K562 (cell line): Measurements from ENCODE around the gene PALLD. TPM values are rescaled to one million over a fixed set of nuclear protein-coding genes. Genes with fewer than 3 reads are reported as not detected.

Experiments
- ATAC-seq: fragments of 200-7000 bp; cut with Tn5 transposase; 3 replicates; pipeline ENCODE4 v1.9.1; 2020; ENCODE audit warnings: moderate library complexity
- BruUV-seq: library from RNA; stranded (reverse); fragments of 400-500 nt; replicated peaks from 2 replicates; lab custom pipeline; 2021; lab: Mats Ljungman, UMichigan
- CTCF ChIA-PET: fragments of 300-600 bp; formaldehyde crosslinking; extraction: SDS; loops from one replicate; lab custom pipeline; 2021; ENCODE audit warnings: low intra/inter-chr PET ratio; lab: Yijun Ruan, JAX
- POLR2A ChIA-PET: fragments of 300-600, 350-650 bp; sonication (Branson Sonifier 250); formaldehyde crosslinking; extraction: SDS; loops from one replicate; lab custom pipeline; 2021; ENCODE audit warnings: antibody characterized with exemption, inconsistent platforms; lab: Yijun Ruan, JAX
- DNase-seq, 4 experiments: peaks; one replicate each; pipeline versions ENCODE4 v3.0.0 to v3.0.0-alpha.2; 2011 to 2018; ENCODE audit warnings: low spot score in 3 of 4, mixed read lengths in 3 of 4; ENCODE audit errors: extremely low read depth in 1 of 4
- FAIRE-seq: peaks from 2 replicates; lab custom pipeline; 2011; peaks lifted over from hg19 to GRCh38; lab: Jason Lieb, UNC
- H2AFZ ChIP-seq: 2 replicates; pipeline ENCODE4 v1.6.0; 2011; ENCODE audit warnings: low read depth, low read length, control low read depth, inconsistent platforms
- H3K27ac ChIP-seq: fragments of 200-600 bp; 3 replicates; pipeline ENCODE4 v1.8.0; 2011; ENCODE audit warnings: low read depth, mild to moderate bottlenecking, control low read depth, inconsistent platforms, low read length, moderate library complexity, mixed read lengths; ENCODE audit errors: extremely low read depth
- H3K27me3 ChIP-seq, 2 experiments: fragments of 300-600 bp in 1 of 2; 2 replicates in 1 of 2; 3 replicates in 1 of 2; pipeline versions ENCODE4 v1.6.0 to v1.8.0; 2011; ENCODE audit warnings: inconsistent platforms in 2 of 2, low read length in 2 of 2, mild to moderate bottlenecking in 1 of 2, mixed read lengths in 1 of 2, moderate library complexity in 1 of 2; ENCODE audit not compliant: control insufficient read depth in 2 of 2, insufficient read depth in 2 of 2
- H3K36me3 ChIP-seq: fragments of 300-600 bp; 3 replicates; pipeline ENCODE4 v1.8.0; 2011; ENCODE audit warnings: mild to moderate bottlenecking, low read length, inconsistent platforms; ENCODE audit not compliant: control insufficient read depth, insufficient read depth
- H3K4me1 ChIP-seq, 2 experiments: fragments of 200-600 bp in 1 of 2; replicated peaks in 1 of 2; 2 replicates in 1 of 2; 3 replicates in 1 of 2; pipeline versions ENCODE4 v1.5.1 to v1.8.0; 2011; ENCODE audit warnings: inconsistent platforms in 2 of 2, low read length in 2 of 2, mild to moderate bottlenecking in 1 of 2, mixed read lengths in 1 of 2, moderate library complexity in 1 of 2; ENCODE audit not compliant: control insufficient read depth in 2 of 2, insufficient read depth in 2 of 2
- H3K4me2 ChIP-seq: 2 replicates; pipeline ENCODE4 v1.6.1; 2011; ENCODE audit warnings: low read length, control low read depth, inconsistent platforms, mixed read lengths; ENCODE audit not compliant: insufficient read depth
- H3K4me3 ChIP-seq: fragments of 200-600 bp; sonication (generic), shearing (Covaris generic); 2 replicates; pipeline ENCODE4 v1.5.1; 2016; ENCODE audit warnings: control low read depth, inconsistent platforms
- H3K79me2 ChIP-seq: fragments of 200-600 bp; 3 replicates; pipeline ENCODE4 v1.8.0; 2011; ENCODE audit warnings: low read length, inconsistent platforms; ENCODE audit not compliant: control insufficient read depth, insufficient read depth
- H3K9ac ChIP-seq, 2 experiments: 2 replicates each; pipeline versions ENCODE4 v1.6.0 to v1.6.1; 2011; ENCODE audit warnings: low read depth in 2 of 2, low read length in 2 of 2, control low read depth in 1 of 2, inconsistent platforms in 1 of 2, mild to moderate bottlenecking in 1 of 2, mixed read lengths in 1 of 2; ENCODE audit not compliant: insufficient read depth in 1 of 2
- H3K9me1 ChIP-seq: one replicate; pipeline ENCODE4 v1.6.0; 2011; ENCODE audit warnings: inconsistent platforms, mild to moderate bottlenecking, low read length, moderate library complexity; ENCODE audit not compliant: control insufficient read depth, insufficient read depth
- H3K9me3 ChIP-seq: replicated peaks from 2 replicates; pipeline ENCODE4 v1.5.1; 2011; ENCODE audit warnings: low read depth, low read length, inconsistent platforms; ENCODE audit not compliant: control insufficient read depth, insufficient read depth
- H4K20me1 ChIP-seq: replicated peaks from 2 replicates; pipeline ENCODE4 v1.6.1; 2011; ENCODE audit warnings: low read length, inconsistent platforms, mixed read lengths; ENCODE audit not compliant: control insufficient read depth, insufficient read depth
- ADNP ChIP-seq: fragments of 200-800 bp; sonication (Bioruptor generic); IDR thresholded peaks from 2 replicates; pipeline ENCODE4 v1.6.1; 2016; ENCODE audit warnings: missing genetic modification characterization, missing compliant biosample characterization
- ATF1 ChIP-seq, 2 experiments: fragments of 450-650 bp in 1 of 2; IDR thresholded peaks; 2 replicates each; pipeline ENCODE4 v1.6.1; 2016; ENCODE audit warnings: missing compliant biosample characterization in 1 of 2, missing genetic modification characterization in 1 of 2
- CBX8 ChIP-seq: fragments of 200-600 bp; sonication (generic); IDR thresholded peaks from 2 replicates; pipeline ENCODE4 v1.6.1; 2012; ENCODE audit warnings: borderline replicate concordance, mixed run types, low read depth, mild to moderate bottlenecking, moderate library complexity, mixed read lengths, low read length, control low read depth, inconsistent platforms; ENCODE audit not compliant: poor library complexity, severe bottlenecking; ENCODE audit errors: extremely low read depth
- HDGF ChIP-seq: fragments of 450-650 bp; IDR thresholded peaks from 2 replicates; pipeline ENCODE4 v1.6.1; 2016
- HOMEZ ChIP-seq: fragments of 250-450 bp; sonication (Bioruptor Pico); IDR thresholded peaks from 2 replicates; pipeline ENCODE4 v1.4.0; 2020; ENCODE audit warnings: mild to moderate bottlenecking, moderate library complexity
- L3MBTL2 ChIP-seq: fragments of 450-650 bp; IDR thresholded peaks from 2 replicates; pipeline ENCODE4 v1.6.1; 2016; ENCODE audit warnings: mild to moderate bottlenecking, moderate library complexity
- MAFF ChIP-seq: IDR thresholded peaks from 2 replicates; pipeline ENCODE4 v1.6.1; 2012; ENCODE audit warnings: low read length, improper control_type of control experiment
- RBM25 ChIP-seq: fragments of 200-400 bp; formaldehyde crosslinking; IDR thresholded peaks from 2 replicates; pipeline ENCODE4 v1.6.1; 2018; ENCODE audit warnings: low read length, low read depth, moderate library complexity; ENCODE audit not compliant: severe bottlenecking
- SRF ChIP-seq, 2 experiments: fragments of 250-450, 450-650 bp in 1 of 2; sonication (Bioruptor Pico) in 1 of 2; sonication (generic) in 1 of 2; formaldehyde crosslinking; IDR thresholded peaks; 2 replicates each; pipeline versions ENCODE4 v1.5.0 to v1.5.1; 2020 to 2022; ENCODE audit warnings: mild to moderate bottlenecking in 1 of 2, missing genetic modification reagents in 1 of 2
- ZKSCAN1 ChIP-seq: fragments of 150-350 bp; IDR thresholded peaks from 2 replicates; pipeline ENCODE4 v1.6.1; 2016; ENCODE audit warnings: low read depth, low read length
- ZNF75A ChIP-seq: fragments of 450-650 bp; formaldehyde crosslinking; IDR thresholded peaks from 2 replicates; pipeline ENCODE4 v1.4.0; 2020; ENCODE audit warnings: mild to moderate bottlenecking
- ZSCAN29 ChIP-seq: fragments of 450-650 bp; IDR thresholded peaks from 2 replicates; pipeline ENCODE4 v1.6.1; 2017
- WGBS: fragments of 100-300 bp; shearing (Covaris generic); methylation state at CpG from one replicate; pipeline ENCODE4 v1.1.6; 2016; ENCODE audit warnings: low coverage, mixed read lengths; ENCODE audit not compliant: insufficient coverage; ENCODE audit errors: missing lambda C conversion rate; 5-methylcytosine and 5-hydroxymethylcytosine counted together
- in situ Hi-C: fragments of 300-500 bp; cut with MboI; formaldehyde crosslinking; loops from 4 replicates; pipeline ENCODE4 v1.15.0; 2018; ENCODE audit warnings: inconsistent platforms, mixed read lengths
- intact Hi-C: fragments of 100-400 bp; cut with micrococcal nuclease; formaldehyde crosslinking; loops from 2 replicates; pipeline ENCODE4 v1.14.2; 2022
- polyA plus RNA-seq, 8 experiments: library from polyadenylated mRNA; depleted of rRNA in 4 of 8; stranded (reverse) in 5 of 8; unstranded in 3 of 8; fragments of >200 nt; fragmentation: Nextera tagmentation in 2 of 8; fragmentation: Illumina TruSeq in 1 of 8; extraction: Ambion mirVana in 2 of 8; extraction: Trizol in 1 of 8; gene quantifications; 2 replicates each; pipeline versions ENCODE4 v1.2.1 to v1.2.3, GENCODE V29; 2011 to 2014; ENCODE audit warnings: inconsistent platforms in 1 of 8, missing spikeins in 1 of 8
- total RNA-seq, 7 experiments: library from RNA; depleted of rRNA in 6 of 7; stranded (reverse); fragments of >200 nt in 6 of 7; fragmentation: Illumina TruSeq in 2 of 7; extraction: Trizol in 2 of 7; gene quantifications; 2 replicates each; pipeline versions ENCODE4 v1.2.1 to v1.2.3, GENCODE V29; 2011 to 2021; ENCODE audit warnings: low replicate concordance in 1 of 7

PALLD gene
- total and polyA plus RNA-seq, 9 of the 15 experiments (the other 6 are each of a cell fraction or from before 2014, with no cell fraction given), result 0.01 to 0.35 (median 0.06) TPM; not detected in 3

DNA sequence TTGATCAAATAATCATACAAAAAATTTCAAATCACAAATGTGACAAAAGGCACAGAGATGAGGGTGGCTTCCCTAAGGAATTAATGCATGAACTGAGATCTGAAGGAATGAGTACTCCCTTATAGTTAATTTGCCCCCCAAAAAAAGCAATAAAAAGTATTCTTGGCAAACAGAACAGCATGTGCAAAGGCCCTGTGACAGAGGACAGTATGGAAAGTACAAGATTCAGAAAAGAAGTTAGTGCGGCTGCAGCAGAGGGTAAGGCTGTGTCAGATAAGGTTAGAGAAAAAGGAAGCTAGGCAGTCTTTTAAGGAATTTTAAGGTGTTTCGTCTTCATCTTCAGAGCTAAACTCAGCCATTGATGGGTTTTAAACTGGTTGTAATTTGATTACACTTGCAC, 23.9 kb upstream of the PALLD start:
- H3K4me1 ChIP-seq, result no peaks in the 10 kb centered on the region
- H3K27ac ChIP-seq, result no peak overlapping the region
- FAIRE-seq (no peak), DNase-seq (no peak), ATAC-seq (no peak)
- H3K36me3 ChIP-seq, result no peaks in the 10 kb centered on the region
- no TSS peak for BruUV-seq
- in situ Hi-C loops (no loop called here), intact Hi-C loops (no loop called here)
- no peak overlapping the region for H3K4me2 ChIP-seq
- TF ChIP-seq ADNP (tag), result 0 out of 2 replicates have a peak, but pooled peaks have one; percentile 26
- TF ChIP-seq RBM25, result peak; percentile 40
- no peak for TF ChIP-seq MAFF
- no peak overlapping the region for H3K9ac ChIP-seq
- H3K79me2 ChIP-seq, result no peaks in the 10 kb centered on the region
- 6% methylated on average over 2 of the region's 2 CpGs for WGBS
- H3K9me3 ChIP-seq, result no peaks in the 10 kb centered on the region
- no peaks in the 10 kb centered on the region for H3K9me1 ChIP-seq
- H2AFZ ChIP-seq, result no peak overlapping the region
- ChIA-PET POLR2A (no interaction called here), CTCF (no interaction called here)
- H3K27me3 ChIP-seq, result no peaks in the 10 kb centered on the region
- H3K4me3 ChIP-seq, result no peak overlapping the region
- no peaks in the 10 kb centered on the region for H4K20me1 ChIP-seq

DNA sequence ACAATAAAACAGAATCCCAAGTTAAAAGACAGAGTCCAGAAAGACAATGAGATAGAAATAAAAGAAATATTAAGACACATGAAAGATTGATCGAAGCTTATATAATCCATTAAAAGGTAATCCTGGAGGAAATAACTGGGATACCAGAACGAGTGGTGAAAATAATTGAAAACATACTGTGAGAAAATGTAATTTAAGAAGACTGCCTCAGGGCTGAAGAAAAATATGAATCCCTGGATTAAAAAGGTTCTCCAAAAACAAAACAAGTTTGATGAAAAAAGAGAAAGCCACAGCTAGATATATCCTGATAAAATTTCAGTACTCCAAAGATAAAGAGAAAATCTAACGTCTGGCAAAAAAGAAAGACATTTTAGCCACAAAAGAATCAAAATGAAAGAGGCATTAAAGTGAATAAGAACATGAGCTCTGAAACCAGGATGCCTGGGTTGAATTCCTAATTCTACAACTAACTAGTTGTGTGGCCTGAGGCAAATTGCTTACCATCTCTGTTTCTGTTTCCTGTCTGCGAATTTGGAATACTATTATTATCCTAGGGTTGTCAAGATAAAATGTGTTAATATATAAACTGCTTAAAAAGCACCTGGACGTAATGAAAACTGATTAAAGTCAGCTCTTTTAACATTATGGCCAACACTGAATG, 22.1 kb upstream of the PALLD start:
- no peak for ATAC-seq
- H3K4me1 ChIP-seq, result no peaks in the 10 kb centered on the region
- no peak overlapping the region for H3K27ac ChIP-seq
- no peak overlapping the region for H3K9ac ChIP-seq
- no TSS peak for BruUV-seq
- no peak for DNase-seq
- H3K4me3 ChIP-seq, result no peak overlapping the region
- H3K4me2 ChIP-seq, result no peak overlapping the region
- in situ Hi-C loops (no loop called here), intact Hi-C loops (no loop called here)
- H2AFZ ChIP-seq, result no peak overlapping the region
- no peaks in the 10 kb centered on the region for H4K20me1 ChIP-seq
- no peaks in the 10 kb centered on the region for H3K27me3 ChIP-seq
- CTCF ChIA-PET, result no interaction called here
- no peak for FAIRE-seq
- H3K79me2 ChIP-seq, result no peaks in the 10 kb centered on the region
- no peaks in the 10 kb centered on the region for H3K36me3 ChIP-seq
- POLR2A ChIA-PET, result no interaction called here
- 0 out of 2 replicates have a peak, but pooled peaks cover 2% of the 10 kb centered on the region for H3K9me3 ChIP-seq
- WGBS, result 2% methylated on average over 5 of the region's 5 CpGs
- H3K9me1 ChIP-seq, result no peaks in the 10 kb centered on the region
- TF ChIP-seq HOMEZ (CRISPR knock-in tag) (no peak), MAFF (no peak), HDGF (no peak), SRF (CRISPR knock-in tag; IDR thresholded peaks at IDR 0.05) (no peak), L3MBTL2 (no peak), ZKSCAN1 (no peak), CBX8 (no peak), ZNF75A (CRISPR knock-in tag) (no peak), ATF1 (CRISPR knock-in tag; IDR thresholded peaks at IDR 0.05) (no peak), ATF1 (tag; IDR thresholded peaks at IDR 0.05) (no peak), ZSCAN29 (no peak)
